Endothelial cell of umbilical vein (primary cell): ENCODE results near the gene SHC1. TPM values are rescaled to one million over a fixed set of nuclear protein-coding genes. Genes with fewer than 3 reads are reported as not detected.

Source experiments
- BruUV-seq: library from RNA; stranded (reverse); fragments of 400-500 nt; replicated peaks from 2 replicates; lab custom pipeline; 2021; lab: Mats Ljungman, UMichigan
- CTCF ChIA-PET: fragments of 300-600, 350-600 bp; sonication (Branson Sonifier 250); formaldehyde crosslinking; loops from one replicate; lab custom pipeline; 2021; ENCODE audit warnings: antibody characterized with exemption, inconsistent platforms; lab: Charles Lee
- POLR2A ChIA-PET: fragments of 300-600, 350-600 bp; sonication (Branson Sonifier 250); formaldehyde crosslinking; loops from one replicate; lab custom pipeline; 2021; ENCODE audit warnings: antibody characterized with exemption, inconsistent platforms; lab: Charles Lee
- DNase-seq: peaks from one replicate; pipeline ENCODE4 v3.0.0-alpha.2; 2011; ENCODE audit warnings: low read depth, low spot score
- FAIRE-seq: peaks from 2 replicates; lab custom pipeline; 2011; peaks lifted over from hg19 to GRCh38; lab: Jason Lieb, UNC
- H2AFZ ChIP-seq: 2 replicates; pipeline ENCODE4 v1.6.0; 2012; ENCODE audit warnings: low read depth, low read length, control low read depth, inconsistent platforms
- H3K27ac ChIP-seq: 2 replicates; pipeline ENCODE4 v1.5.1; 2011; ENCODE audit warnings: low read depth, mild to moderate bottlenecking, control low read depth, low read length, moderate library complexity; ENCODE audit not compliant: insufficient read depth
- H3K27me3 ChIP-seq, 2 experiments: 2 replicates each; pipeline versions ENCODE4 v1.6.0 to v1.6.1; 2011; ENCODE audit warnings: low read length in 2 of 2, mixed read lengths in 1 of 2; ENCODE audit not compliant: control insufficient read depth in 2 of 2, insufficient read depth in 2 of 2
- H3K36me3 ChIP-seq, 2 experiments: 2 replicates in 1 of 2; 3 replicates in 1 of 2; pipeline ENCODE4 v1.5.1; 2011; ENCODE audit warnings: low read length in 2 of 2, mild to moderate bottlenecking in 1 of 2, moderate library complexity in 1 of 2; ENCODE audit not compliant: control insufficient read depth in 2 of 2, insufficient read depth in 2 of 2; ENCODE audit errors: extremely low read depth in 1 of 2
- H3K4me1 ChIP-seq: 3 replicates; pipeline ENCODE4 v1.5.1; 2011; ENCODE audit warnings: mild to moderate bottlenecking, low read length; ENCODE audit not compliant: control insufficient read depth, insufficient read depth; ENCODE audit errors: extremely low read depth
- H3K4me2 ChIP-seq: 2 replicates; pipeline ENCODE4 v1.6.1; 2011; ENCODE audit warnings: low read length, control low read depth, mixed read lengths; ENCODE audit not compliant: insufficient read depth
- H3K4me3 ChIP-seq, 3 experiments: fragments of 200-600 bp in 1 of 3; sonication (generic), shearing (Covaris generic) in 1 of 3; replicated peaks in 1 of 3; 2 replicates each; pipeline ENCODE4 v1.5.1; 2011 to 2016; ENCODE audit warnings: control low read depth in 3 of 3, low read length in 3 of 3, mild to moderate bottlenecking in 2 of 3, inconsistent platforms in 1 of 3, low read depth in 1 of 3, moderate library complexity in 1 of 3; ENCODE audit not compliant: insufficient read depth in 1 of 3
- H3K79me2 ChIP-seq: 2 replicates; pipeline ENCODE4 v1.6.0; 2012; ENCODE audit warnings: low read length, inconsistent platforms; ENCODE audit not compliant: control insufficient read depth, insufficient read depth
- H3K9ac ChIP-seq: replicated peaks from 2 replicates; pipeline ENCODE3; 2011; ENCODE audit warnings: low read length, control low read depth; ENCODE audit not compliant: insufficient read depth; ENCODE audit errors: extremely low read depth
- H3K9me1 ChIP-seq: replicated peaks from 3 replicates; pipeline ENCODE4 v1.6.0; 2011; ENCODE audit warnings: mild to moderate bottlenecking, low read length; ENCODE audit not compliant: control insufficient read depth, insufficient read depth; ENCODE audit errors: extremely low read depth
- H3K9me3 ChIP-seq: replicated peaks from 2 replicates; pipeline ENCODE4 v1.5.1; 2012; ENCODE audit warnings: low read length, inconsistent platforms; ENCODE audit not compliant: control insufficient read depth, insufficient read depth
- H4K20me1 ChIP-seq: replicated peaks from 2 replicates; pipeline ENCODE3; 2011; ENCODE audit warnings: mild to moderate bottlenecking, low read length; ENCODE audit not compliant: control insufficient read depth, insufficient read depth; ENCODE audit errors: extremely low read depth
- EZH2 ChIP-seq: IDR thresholded peaks from 2 replicates; pipeline ENCODE4 v1.6.1; 2012; ENCODE audit warnings: borderline replicate concordance, low read depth, mild to moderate bottlenecking, moderate library complexity, low read length, inconsistent platforms; ENCODE audit not compliant: severe bottlenecking
- FOS ChIP-seq: IDR thresholded peaks from 2 replicates; pipeline ENCODE4 v1.6.1; 2011; ENCODE audit warnings: mild to moderate bottlenecking, low read length, moderate library complexity, borderline replicate concordance; ENCODE audit not compliant: insufficient read depth
- GATA2 ChIP-seq: IDR thresholded peaks from 2 replicates; pipeline ENCODE4 v1.7.0; 2011; ENCODE audit warnings: low read depth, mild to moderate bottlenecking, moderate library complexity, mixed read lengths, low read length; ENCODE audit not compliant: insufficient read length, insufficient read depth
- JUN ChIP-seq: IDR thresholded peaks from 2 replicates; pipeline ENCODE4 v1.6.1; 2011; ENCODE audit warnings: borderline replicate concordance, low read depth; ENCODE audit not compliant: insufficient read length, insufficient read depth
- MYC ChIP-seq: IDR thresholded peaks from one replicate; pipeline ENCODE4 v1.6.1; 2011; ENCODE audit warnings: mild to moderate bottlenecking, low read depth, low read length
- POLR2A ChIP-seq: IDR thresholded peaks from 2 replicates; pipeline ENCODE4 v1.6.1; 2012; ENCODE audit warnings: low read depth, mild to moderate bottlenecking, control low read depth, low read length
- POLR2AphosphoS5 ChIP-seq: IDR thresholded peaks from 2 replicates; pipeline ENCODE4 v1.6.1; 2012; ENCODE audit warnings: low read depth, mild to moderate bottlenecking, control low read depth, low read length, moderate library complexity; ENCODE audit not compliant: insufficient read depth
- dilution Hi-C: fragments of 300-500 bp; cut with MboI; formaldehyde crosslinking; loops from one replicate; pipeline ENCODE4 v1.15.0; 2019; ENCODE audit warnings: low sequenced_read_pairs; ENCODE audit not compliant: extremely low pct_ligation_motif_present
- intact Hi-C: fragments of 100-400 bp; cut with micrococcal nuclease; formaldehyde crosslinking; loops from one replicate; pipeline ENCODE4 v1.10.0; 2022
- polyA plus RNA-seq, 4 experiments: library from polyadenylated mRNA; depleted of rRNA in 3 of 4; stranded (reverse) in 3 of 4; unstranded in 1 of 4; fragments of >200 nt; gene quantifications; 2 replicates each; pipeline versions ENCODE4 v1.2.1 to v1.2.3, GENCODE V29; 2011 to 2012; ENCODE audit warnings: missing spikeins in 1 of 4
- total RNA-seq: library from RNA; stranded (reverse); gene quantifications from 2 replicates; pipeline ENCODE4 v1.2.3, GENCODE V29; 2021
- TF ChIP-seq, protein P1 (sequence below), 2 donors: IDR thresholded peaks; 1 replicate in 1 of 2; 2 replicates in 1 of 2; pipeline ENCODE4 v1.5.1; 2011; ENCODE audit warnings: low read length in 2 of 2, mild to moderate bottlenecking in 2 of 2, moderate library complexity in 2 of 2, control low read depth in 1 of 2, inconsistent platforms in 1 of 2, low read depth in 1 of 2; ENCODE audit not compliant: insufficient read depth in 1 of 2; ENCODE audit errors: extremely low read depth in 1 of 2
- TF ChIP-seq, protein P2 (sequence below): IDR thresholded peaks from 2 replicates; pipeline ENCODE4 v1.6.1; 2011; ENCODE audit not compliant: insufficient read depth, insufficient read length

SHC1 gene
- total and polyA plus RNA-seq, 2 donors (not counting 3 experiments of a cell fraction or from before 2014, with no cell fraction given), result 316 to 324 TPM

DNA sequence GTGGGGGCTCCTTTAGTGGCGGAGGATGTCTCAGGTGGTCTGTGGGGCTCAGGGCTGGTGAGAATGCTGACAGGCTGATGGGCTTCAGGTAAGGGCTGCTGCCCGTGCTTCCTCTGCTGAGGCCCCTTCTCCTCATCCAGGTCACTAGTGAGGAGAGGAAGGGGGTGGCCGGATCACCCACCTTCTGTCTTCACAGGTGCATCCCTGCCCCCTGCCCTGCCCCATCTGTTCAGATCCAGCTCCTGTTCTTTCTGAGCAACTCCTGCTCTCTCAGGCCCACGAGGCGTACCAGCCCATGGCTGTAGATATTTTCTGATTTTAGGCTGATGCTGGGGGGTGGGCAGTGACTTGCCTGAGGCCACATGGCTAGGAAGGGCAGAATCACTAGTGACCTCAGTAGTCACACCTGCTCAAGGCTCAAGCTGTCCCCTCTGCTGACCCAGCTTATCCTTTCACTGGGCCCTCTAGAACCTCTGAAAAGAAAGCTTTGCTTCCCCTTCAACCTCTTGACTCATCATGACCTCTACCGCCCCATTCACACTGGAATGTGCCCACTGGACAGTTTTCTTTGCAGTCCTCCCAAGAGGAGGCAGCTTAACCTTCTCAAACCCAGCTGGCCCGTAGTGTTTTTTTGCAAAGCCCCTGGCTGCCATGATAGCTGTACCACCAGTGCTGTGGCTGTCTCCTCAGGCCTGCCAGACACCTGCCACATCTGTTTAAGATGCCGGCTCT is 48.2 kb upstream of the SHC1 start:
- H3K36me3 ChIP-seq, result peaks cover 0 to 19% of the 10 kb centered on the region in 2 experiments
- POLR2A ChIA-PET, result interaction anchor here (0.6 kb wide), 1 partner anchor 8 kb away, joined by 6 read pairs; no protein-coding TSS in a partner anchor
- no peak overlapping the region for H3K9ac ChIP-seq
- CTCF ChIA-PET, result interaction anchor here (0.6 to 2.4 kb wide), 7 partner anchors 19 to 82 kb away, joined by 3 to 16 read pairs (median 4); partner anchors contain the start of genes LENEP and PMVK
- H3K4me2 ChIP-seq, result no peak overlapping the region
- H4K20me1 ChIP-seq, result no peaks in the 10 kb centered on the region
- intact Hi-C loops (loop anchor here (5.0 kb wide), 1 partner anchor 461 kb away; the partner anchor contains the start of gene UBE2Q1), dilution Hi-C loops (no loop called here)
- TF ChIP-seq, protein P1, sequence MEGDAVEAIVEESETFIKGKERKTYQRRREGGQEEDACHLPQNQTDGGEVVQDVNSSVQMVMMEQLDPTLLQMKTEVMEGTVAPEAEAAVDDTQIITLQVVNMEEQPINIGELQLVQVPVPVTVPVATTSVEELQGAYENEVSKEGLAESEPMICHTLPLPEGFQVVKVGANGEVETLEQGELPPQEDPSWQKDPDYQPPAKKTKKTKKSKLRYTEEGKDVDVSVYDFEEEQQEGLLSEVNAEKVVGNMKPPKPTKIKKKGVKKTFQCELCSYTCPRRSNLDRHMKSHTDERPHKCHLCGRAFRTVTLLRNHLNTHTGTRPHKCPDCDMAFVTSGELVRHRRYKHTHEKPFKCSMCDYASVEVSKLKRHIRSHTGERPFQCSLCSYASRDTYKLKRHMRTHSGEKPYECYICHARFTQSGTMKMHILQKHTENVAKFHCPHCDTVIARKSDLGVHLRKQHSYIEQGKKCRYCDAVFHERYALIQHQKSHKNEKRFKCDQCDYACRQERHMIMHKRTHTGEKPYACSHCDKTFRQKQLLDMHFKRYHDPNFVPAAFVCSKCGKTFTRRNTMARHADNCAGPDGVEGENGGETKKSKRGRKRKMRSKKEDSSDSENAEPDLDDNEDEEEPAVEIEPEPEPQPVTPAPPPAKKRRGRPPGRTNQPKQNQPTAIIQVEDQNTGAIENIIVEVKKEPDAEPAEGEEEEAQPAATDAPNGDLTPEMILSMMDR (IDR thresholded peaks at IDR 0.05; ENCODE audit: extremely low read depth in 1 of 2, insufficient read depth in 1 of 2, low read depth in 1 of 2, low read length in 2 of 2), result no peak
- TF ChIP-seq POLR2AphosphoS5 (no peak), POLR2A (no peak)
- no peak for FAIRE-seq
- no peaks in the 10 kb centered on the region for H3K9me1 ChIP-seq
- H3K27ac ChIP-seq, result no peak overlapping the region
- H3K9me3 ChIP-seq, result no peaks in the 10 kb centered on the region
- no peak overlapping the region for H2AFZ ChIP-seq
- peaks cover 9% of the 10 kb centered on the region for H3K4me1 ChIP-seq
- H3K27me3 ChIP-seq, result no peaks in the 10 kb centered on the region
- DNase-seq, result no peak
- no peak overlapping the region for H3K4me3 ChIP-seq
- no TSS peak for BruUV-seq
- no peaks in the 10 kb centered on the region for H3K79me2 ChIP-seq

DNA sequence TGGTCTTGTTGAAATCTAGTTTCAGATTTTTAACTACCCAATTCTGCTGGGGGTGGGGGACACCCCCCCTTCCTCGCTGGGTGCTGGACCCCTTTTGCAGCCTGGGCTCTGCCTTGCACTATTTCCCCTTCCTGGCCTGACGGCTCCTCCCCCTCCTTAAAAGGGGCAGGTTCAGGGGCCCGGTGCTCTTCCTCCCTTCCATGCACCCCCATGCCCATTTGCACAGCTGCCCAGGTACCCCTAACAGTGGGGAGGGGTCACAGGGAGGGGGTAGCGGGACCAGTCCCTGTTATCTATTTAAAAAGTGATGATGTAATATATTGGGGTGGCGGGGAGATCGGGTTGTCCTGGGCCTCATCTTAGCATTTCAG is 47.4 kb upstream of the SHC1 start:
- peak overlapping the region; percentile 22 for H3K4me2 ChIP-seq
- intact Hi-C loops (loop anchor here (1.0 to 5.0 kb wide), 6 partner anchors 16 to 461 kb away; partner anchors contain the start of genes CKS1B, PYGO2, UBE2Q1 and ZBTB7B), dilution Hi-C loops (no loop called here)
- no peak for DNase-seq
- H3K27me3 ChIP-seq, result no peaks in the 10 kb centered on the region
- peak overlapping the region; percentile 34 for H3K9ac ChIP-seq
- H3K4me1 ChIP-seq, result peaks cover 9% of the 10 kb centered on the region
- CTCF ChIA-PET, result interaction anchor here (0.6 to 6.4 kb wide), 50 partner anchors 8 to 598 kb away, joined by 3 to 87 read pairs (median 6); partner anchors contain the start of genes ADAM15, DCST1, DCST2 and FLAD1
- no peak overlapping the region for H2AFZ ChIP-seq
- POLR2A ChIA-PET, result interaction anchor here (1.0 to 1.2 kb wide), 2 partner anchors 24 to 47 kb away, joined by 3 read pairs; partner anchors contain the start of genes LENEP and SHC1
- H3K36me3 ChIP-seq, result peaks cover 0 to 19% of the 10 kb centered on the region in 2 experiments
- TF ChIP-seq POLR2A (no peak), GATA2 (no peak), FOS (no peak), EZH2 (no peak), JUN (no peak), POLR2AphosphoS5 (no peak), MYC (no peak)
- TF ChIP-seq, protein P1 (IDR thresholded peaks at IDR 0.05; ENCODE audit: extremely low read depth in 1 of 2, insufficient read depth in 1 of 2, low read depth in 1 of 2, low read length in 2 of 2), result no peak
- TF ChIP-seq, protein P2, sequence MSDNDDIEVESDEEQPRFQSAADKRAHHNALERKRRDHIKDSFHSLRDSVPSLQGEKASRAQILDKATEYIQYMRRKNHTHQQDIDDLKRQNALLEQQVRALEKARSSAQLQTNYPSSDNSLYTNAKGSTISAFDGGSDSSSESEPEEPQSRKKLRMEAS, result no peak
- H3K79me2 ChIP-seq, result no peaks in the 10 kb centered on the region
- H4K20me1 ChIP-seq, result no peaks in the 10 kb centered on the region
- FAIRE-seq, result no peak
- H3K9me3 ChIP-seq, result no peaks in the 10 kb centered on the region
- BruUV-seq, result no TSS peak
- no peaks in the 10 kb centered on the region for H3K9me1 ChIP-seq
- no peak overlapping the region for H3K27ac ChIP-seq
- no peak overlapping the region for H3K4me3 ChIP-seq
